Activated naive CD8-positive, alpha-beta T cell treated with anti-CD3 and anti-CD28 coated beads, Interleukin-2, amount 50 U/mL, for 16 hours (primary cell): Measurements from ENCODE around the gene CEP164.
"Not testable (repeated sequence)": the region's sequence is repeated elsewhere in the genome, so short reads cannot be mapped to it uniquely, and the experiment has no call there.

Experiments used
- DNase-seq: peaks from one replicate; pipeline ENCODE4 v3.0.0-alpha.2; 2020; ENCODE audit warnings: low read depth, low spot score

The CEP164 gene

GRCh38 chr11:117395476-117395875 is 67.8 kb downstream of the CEP164 start:
- DNase-seq: no peak

GRCh38 chr11:117396970-117397369 is 69.3 kb downstream of the CEP164 start:
- DNase-seq: no peak

- not testable (repeated sequence) for DNase-seq
These were observed 71.0 kb downstream of the CEP164 start for GRCh38 chr11:117398618-117399017.

- not testable (repeated sequence) for DNase-seq
These were observed 71.6 kb downstream of the CEP164 start for GRCh38 chr11:117399100-117399840.

- DNase-seq: not testable (repeated sequence)
These were observed 78.2 kb downstream of the CEP164 start for GRCh38 chr11:117405898-117406297.

GRCh38 chr11:117407016-117407415 is 79.4 kb downstream of the CEP164 start:
- no peak for DNase-seq

- DNase-seq: no peak
These were observed 80.7 kb downstream of the CEP164 start for GRCh38 chr11:117408356-117408755.

- no peak for DNase-seq
These were observed 81.9 kb downstream of the CEP164 start for GRCh38 chr11:117409511-117409910.

- DNase-seq: no peak
These were observed 82.6 kb downstream of the CEP164 start for GRCh38 chr11:117410238-117410637.

- DNase-seq: no peak
These were observed 83.4 kb downstream of the CEP164 start for GRCh38 chr11:117410861-117411710.

- no peak for DNase-seq
These were observed 84.1 kb downstream of the CEP164 start for GRCh38 chr11:117411736-117412135.

- no peak for DNase-seq
These were observed 84.5 kb downstream of the CEP164 start for GRCh38 chr11:117412176-117412575.

GRCh38 chr11:117412653-117413275 is 85.1 kb downstream of the CEP164 start:
- DNase-seq: no peak

GRCh38 chr11:117413616-117414015 is 86.0 kb downstream of the CEP164 start:
- no peak for DNase-seq

- DNase-seq: no peak
These were observed 87.1 kb downstream of the CEP164 start for GRCh38 chr11:117414724-117415123.

GRCh38 chr11:117415358-117415896 is 87.8 kb downstream of the CEP164 start:
- DNase-seq: no peak

GRCh38 chr11:117417342-117417741 is 89.7 kb downstream of the CEP164 start:
- DNase-seq: no peak

GRCh38 chr11:117417856-117418255 is 90.2 kb downstream of the CEP164 start:
- no peak for DNase-seq

GRCh38 chr11:117418737-117419481 is 91.3 kb downstream of the CEP164 start:
- no peak for DNase-seq

GRCh38 chr11:117419482-117420142 is 92.0 kb downstream of the CEP164 start:
- no peak for DNase-seq

GRCh38 chr11:117420143-117420485 is 92.5 kb downstream of the CEP164 start:
- DNase-seq: no peak
